IMR-90 (cell line): ENCODE measurements around the gene ANGEL1. TPM values are rescaled to one million over a fixed set of nuclear protein-coding genes. Genes with fewer than 3 reads are reported as not detected.

Experiments used
- polyA plus RNA-seq, 3 experiments: library from polyadenylated mRNA; depleted of rRNA; stranded (reverse); fragments of >200 nt; gene quantifications; 2 replicates each; pipeline ENCODE4 v1.2.3, GENCODE V29; 2012; ENCODE audit warnings: low replicate concordance in 1 of 3
- total RNA-seq: library from RNA; depleted of rRNA; stranded (reverse); fragments of >200 nt; gene quantifications from 2 replicates; pipeline ENCODE4 v1.2.3, GENCODE V29; 2012; rRNA removed

The ANGEL1 gene
- total and polyA plus RNA-seq, 2 of the 4 experiments (the other 2 are of a cell fraction) = 4.1 to 10.0 TPM

Other genes starting within 250 kb of the ANGEL1 start
- 1.9 and 2.0 TPM in 2 replicates for gene VASH1, start 51.4 kb downstream of the ANGEL1 start, total RNA-seq
- gene VASH1, start 51.4 kb downstream of the ANGEL1 start, polyA plus RNA-seq (2012; rRNA removed) = 9.5 and 9.6 TPM in 2 replicates
- not detected in 2 replicates for gene LRRC74A, start 13.5 kb upstream of the ANGEL1 start, total RNA-seq
- not detected in 2 replicates for gene LRRC74A, start 13.5 kb upstream of the ANGEL1 start, polyA plus RNA-seq (2012; rRNA removed)
- 6.3 and 8.9 TPM in 2 replicates for gene IRF2BPL, start 215.8 kb upstream of the ANGEL1 start, total RNA-seq
- gene IRF2BPL, start 215.8 kb upstream of the ANGEL1 start, polyA plus RNA-seq (2012; rRNA removed) = 14.5 and 15.8 TPM in 2 replicates